Naive thymus-derived CD4-positive, alpha-beta T cell (primary cell): ENCODE results near the gene IGFBP4. TPM values are rescaled to one million over a fixed set of nuclear protein-coding genes. Genes with fewer than 3 reads are reported as not detected.
"Not testable (repeated sequence)": the region's sequence is repeated elsewhere in the genome, so short reads cannot be mapped to it uniquely, and the experiment has no call there.

ENCODE experiments used
- ATAC-seq: fragments of 150-1000 bp; cut with Tn5 transposase; 2 replicates; pipeline ENCODE4 v1.10.0; 2021; ENCODE audit warnings: mild to moderate bottlenecking, moderate library complexity
- CTCF ChIA-PET: fragments of 350-600 bp; sonication (Branson Sonifier 250); formaldehyde crosslinking; loops from one replicate; lab custom pipeline; 2021; ENCODE audit warnings: antibody characterized with exemption; lab: Charles Lee
- POLR2A ChIA-PET: fragments of 350-600 bp; sonication (Branson Sonifier 250); formaldehyde crosslinking; loops from one replicate; lab custom pipeline; 2021; ENCODE audit warnings: antibody characterized with exemption, inconsistent platforms; lab: Charles Lee
- DNase-seq, 9 donors: peaks; one replicate each; pipeline versions ENCODE4 v3.0.0 to v3.0.0-alpha.2; 2020 to 2022; ENCODE audit warnings: mixed read lengths in 1 of 9
- H3K27ac ChIP-seq: one replicate; pipeline ENCODE4 v1.7.0; 2013; ENCODE audit warnings: mild to moderate bottlenecking, low read depth, low read length, moderate library complexity
- H3K27me3 ChIP-seq, 2 donors: one replicate each; pipeline ENCODE4 v1.7.0; 2013; ENCODE audit warnings: low read length in 2 of 2, mild to moderate bottlenecking in 2 of 2, moderate library complexity in 2 of 2; ENCODE audit not compliant: control insufficient read depth in 2 of 2, insufficient read depth in 2 of 2
- H3K36me3 ChIP-seq, 3 experiments: 1 replicate in 2 of 3; 2 replicates in 1 of 3; pipeline ENCODE4 v1.7.0; 2013; ENCODE audit warnings: low read length in 3 of 3, mild to moderate bottlenecking in 3 of 3, moderate library complexity in 1 of 3; ENCODE audit not compliant: insufficient read depth in 3 of 3, control insufficient read depth in 2 of 3
- H3K4me1 ChIP-seq, 2 donors: one replicate each; pipeline ENCODE4 v1.7.0; 2013; ENCODE audit warnings: low read length in 2 of 2, mild to moderate bottlenecking in 2 of 2, moderate library complexity in 1 of 2; ENCODE audit not compliant: control insufficient read depth in 2 of 2, insufficient read depth in 2 of 2
- H3K4me3 ChIP-seq: 2 replicates; pipeline ENCODE4 v1.7.0; 2013; ENCODE audit warnings: mild to moderate bottlenecking, low read length
- H3K9me3 ChIP-seq, 3 experiments: 1 replicate in 2 of 3; 2 replicates in 1 of 3; pipeline ENCODE4 v1.7.0; 2013; ENCODE audit warnings: low read length in 3 of 3; ENCODE audit not compliant: control insufficient read depth in 2 of 3
- H3K27ac Mint-ChIP-seq, 9 donors: one replicate each; pipeline ENCODE4 v1.8.0; 2020 to 2022; ENCODE audit warnings: mixed read lengths in 9 of 9, mild to moderate bottlenecking in 8 of 9, moderate library complexity in 5 of 9, inconsistent platforms in 2 of 9
- H3K27me3 Mint-ChIP-seq, 5 donors: one replicate each; pipeline ENCODE4 v1.8.0; 2021 to 2022; ENCODE audit warnings: mixed read lengths in 5 of 5, mild to moderate bottlenecking in 1 of 5
- H3K36me3 Mint-ChIP-seq, 5 donors: one replicate each; pipeline ENCODE4 v1.8.0; 2020 to 2022; ENCODE audit warnings: mixed read lengths in 5 of 5, mild to moderate bottlenecking in 3 of 5, inconsistent platforms in 1 of 5
- H3K4me1 Mint-ChIP-seq, 7 donors: one replicate each; pipeline ENCODE4 v1.8.0; 2020 to 2022; ENCODE audit warnings: mixed read lengths in 7 of 7, mild to moderate bottlenecking in 3 of 7, inconsistent platforms in 1 of 7
- H3K4me3 Mint-ChIP-seq, 10 donors: one replicate each; pipeline ENCODE4 v1.8.0; 2020 to 2022; ENCODE audit warnings: mild to moderate bottlenecking in 10 of 10, mixed read lengths in 10 of 10, moderate library complexity in 6 of 10, inconsistent platforms in 2 of 10
- H3K9me3 Mint-ChIP-seq, 11 donors: one replicate each; pipeline ENCODE4 v1.8.0; 2020 to 2022; ENCODE audit warnings: mixed read lengths in 11 of 11, mild to moderate bottlenecking in 4 of 11, inconsistent platforms in 1 of 11, moderate library complexity in 1 of 11
- intact Hi-C, 2 donors: fragments of 100-400 bp; cut with micrococcal nuclease; formaldehyde crosslinking; loops; one replicate each; pipeline ENCODE4 v1.15.1; 2023
- polyA plus RNA-seq, 2 donors: library from polyadenylated mRNA; unstranded; fragments of 300-500 nt; fragmentation: Illumina TruSeq; gene quantifications; one replicate each; pipeline ENCODE4 v1.2.3, GENCODE V29; 2021
- total RNA-seq, 6 experiments: library from RNA in 5 of 6; stranded (reverse) in 5 of 6; gene quantifications; 1 replicate in 5 of 6; 2 replicates in 1 of 6; pipeline ENCODE4 v1.2.3 and lab custom pipeline; 2021 to 2026

Gene IGFBP4
- total and polyA plus RNA-seq, 7 experiments from 2014 or later: 0.45 to 116 (median 1.8) TPM

DNA sequence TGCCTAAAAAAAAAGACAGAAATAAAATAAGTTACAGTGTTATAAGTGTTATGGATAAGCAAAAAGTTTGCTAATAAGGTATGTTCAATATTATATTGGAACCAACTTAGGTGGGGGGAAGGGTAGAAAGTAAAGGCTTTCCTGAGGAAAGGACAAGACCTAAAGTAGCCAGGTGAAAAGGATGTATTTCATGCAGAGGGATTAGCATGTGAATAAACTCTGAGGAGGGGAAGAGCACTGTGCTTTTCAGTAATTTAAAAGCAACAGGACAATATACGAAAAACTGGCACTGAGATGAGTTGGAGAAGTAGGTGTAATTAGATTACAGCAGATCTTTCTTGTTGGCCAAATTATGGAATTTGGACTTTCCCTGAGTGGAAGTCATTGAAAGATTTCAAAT is 33.2 kb upstream of the IGFBP4 start:
- Mint-ChIP-seq H3K4me3 (no peak overlapping the region), H3K27me3 (no peaks in the 10 kb centered on the region), H3K27ac (peak overlapping the region in 2 of 9 donors; percentile 17 to 47), H3K9me3 (no peaks in the 10 kb centered on the region), H3K4me1 (peaks cover 0 to 39% (median 0%) of the 10 kb centered on the region in 7 donors), H3K36me3 (peaks cover 0 to 28% (median 0%) of the 10 kb centered on the region in 5 donors)
- Histone ChIP-seq H3K27me3 (no peaks in the 10 kb centered on the region), H3K27ac (no peak overlapping the region), H3K36me3 (no peaks in the 10 kb centered on the region), H3K9me3 (no peaks in the 10 kb centered on the region), H3K4me1 (no peaks in the 10 kb centered on the region), H3K4me3 (no peak overlapping the region)
- DNase-seq (no peak), ATAC-seq (no peak)
- intact Hi-C loops: no loop called here
- CTCF ChIA-PET: interaction anchor here (1.3 to 2.9 kb wide), 3 partner anchors 11 to 39 kb away, joined by 3 to 13 read pairs (median 3); no protein-coding TSS in a partner anchor
- POLR2A ChIA-PET: interaction anchor here (0.6 kb wide), 1 partner anchor 237 kb away, joined by 5 read pairs; the partner anchor contains the start of gene SMARCE1

- intact Hi-C loops: no loop called here
- Mint-ChIP-seq H3K27me3 (no peaks in the 10 kb centered on the region), H3K4me3 (no peak overlapping the region), H3K9me3 (no peaks in the 10 kb centered on the region), H3K36me3 (peaks cover 0 to 31% (median 0%) of the 10 kb centered on the region in 5 donors), H3K27ac (peak overlapping the region in 1 of 9 donors; percentile 49), H3K4me1 (peaks cover 0 to 47% (median 6%) of the 10 kb centered on the region in 7 donors)
- no peaks in the 10 kb centered on the region for H3K9me3 ChIP-seq
- CTCF ChIA-PET: interaction anchor here (0.6 to 2.9 kb wide), 6 partner anchors 9 to 120 kb away, joined by 3 to 13 read pairs (median 4); no protein-coding TSS in a partner anchor
- POLR2A ChIA-PET: interaction anchor here (1.0 kb wide), 1 partner anchor 141 kb away, joined by 3 read pairs; no protein-coding TSS in a partner anchor
- peaks cover 0 to 5% of the 10 kb centered on the region in 2 donors for H3K27me3 ChIP-seq
- ATAC-seq: no peak
- no peak overlapping the region for H3K4me3 ChIP-seq
- H3K4me1 ChIP-seq: no peaks in the 10 kb centered on the region
- H3K27ac ChIP-seq: no peak overlapping the region
- no peaks in the 10 kb centered on the region for H3K36me3 ChIP-seq
- DNase-seq: no peak
These were observed 31.4 kb upstream of the IGFBP4 start for GRCh38 chr17:40411821-40412220.

GRCh38 chr17:40412880-40413279 is 30.4 kb upstream of the IGFBP4 start:
- DNase-seq (no peak), ATAC-seq (no peak)
- Histone ChIP-seq H3K9me3 (no peaks in the 10 kb centered on the region), H3K27ac (no peak overlapping the region), H3K36me3 (no peaks in the 10 kb centered on the region), H3K4me3 (no peak overlapping the region), H3K4me1 (peaks cover 0 to 6% of the 10 kb centered on the region in 2 donors), H3K27me3 (peaks cover 0 to 5% of the 10 kb centered on the region in 2 donors)
- Mint-ChIP-seq H3K9me3 (no peaks in the 10 kb centered on the region), H3K4me3 (peak overlapping the region in 1 of 10 donors; percentile 28), H3K4me1 (peaks cover 0 to 50% (median 12%) of the 10 kb centered on the region in 7 donors), H3K27ac (peak overlapping the region in 1 of 9 donors; percentile 71), H3K36me3 (peaks cover 0 to 31% (median 0%) of the 10 kb centered on the region in 5 donors), H3K27me3 (peaks cover 0 to 1% (median 0%) of the 10 kb centered on the region in 5 donors)
- CTCF ChIA-PET: interaction anchor here (0.6 to 2.2 kb wide), 6 partner anchors 13 to 298 kb away, joined by 3 to 6 read pairs (median 4); no protein-coding TSS in a partner anchor
- POLR2A ChIA-PET: interaction anchor here (0.6 to 0.9 kb wide), 3 partner anchors 51 to 135 kb away, joined by 3 read pairs; no protein-coding TSS in a partner anchor
- intact Hi-C loops: no loop called here

GRCh38 chr17:40414312-40414711 is 28.9 kb upstream of the IGFBP4 start:
- ATAC-seq, H3K9me3 Mint-ChIP-seq, H3K4me3 ChIP-seq, H3K36me3 ChIP-seq, H3K27ac ChIP-seq, H3K27me3 Mint-ChIP-seq, POLR2A ChIA-PET, H3K9me3 ChIP-seq, DNase-seq, intact Hi-C loops, H3K27me3 ChIP-seq: not testable (repeated sequence)
- peak overlapping the region in 1 of 10 donors; percentile 17 for H3K4me3 Mint-ChIP-seq
- H3K27ac Mint-ChIP-seq: peak overlapping the region in 1 of 9 donors; percentile 36
- peaks cover 3 to 58% (median 18%) of the 10 kb centered on the region in 7 donors for H3K4me1 Mint-ChIP-seq
- CTCF ChIA-PET: interaction anchor here (0.6 to 4.2 kb wide), 4 partner anchors 41 to 626 kb away, joined by 3 to 34 read pairs (median 4); no protein-coding TSS in a partner anchor
- peaks cover 0 to 10% of the 10 kb centered on the region in 2 donors for H3K4me1 ChIP-seq
- H3K36me3 Mint-ChIP-seq: peaks cover 0 to 31% (median 0%) of the 10 kb centered on the region in 5 donors

- no peaks in the 10 kb centered on the region for H3K36me3 ChIP-seq
- Mint-ChIP-seq H3K4me3 (peak overlapping the region in 3 of 10 donors; percentile 16 to 69 (median 53)), H3K36me3 (peaks cover 0 to 24% (median 0%) of the 10 kb centered on the region in 5 donors), H3K9me3 (no peaks in the 10 kb centered on the region), H3K4me1 (peaks cover 6 to 57% (median 23%) of the 10 kb centered on the region in 7 donors), H3K27ac (peak overlapping the region in 2 of 9 donors; percentile 25 to 29), H3K27me3 (peaks cover 0 to 2% (median 0%) of the 10 kb centered on the region in 5 donors)
- ChIA-PET POLR2A (interaction anchor here (0.7 to 1.3 kb wide), 4 partner anchors 28 to 233 kb away, joined by 3 to 5 read pairs (median 4); partner anchors contain the start of gene IGFBP4), CTCF (interaction anchor here (0.7 to 4.2 kb wide), 10 partner anchors 11 to 206 kb away, joined by 3 to 34 read pairs (median 4); no protein-coding TSS in a partner anchor)
- DNase-seq: peak in 7 of 9 donors; percentile 27 to 64 (median 49)
- peaks cover 0 to 5% of the 10 kb centered on the region in 2 donors for H3K27me3 ChIP-seq
- H3K4me3 ChIP-seq: no peak overlapping the region
- ATAC-seq: no peak
- intact Hi-C loops: loop anchor here (1.0 to 5.0 kb wide), 7 partner anchors 16 to 198 kb away; partner anchors contain the start of genes CDC6 (in 1 of the 2) and WIPF2 (in 1 of the 2)
- H3K9me3 ChIP-seq: no peaks in the 10 kb centered on the region
- no peak overlapping the region for H3K27ac ChIP-seq
- peaks cover 0 to 16% of the 10 kb centered on the region in 2 donors for H3K4me1 ChIP-seq
These were observed 27.9 kb upstream of the IGFBP4 start for GRCh38 chr17:40415390-40415789.

DNA sequence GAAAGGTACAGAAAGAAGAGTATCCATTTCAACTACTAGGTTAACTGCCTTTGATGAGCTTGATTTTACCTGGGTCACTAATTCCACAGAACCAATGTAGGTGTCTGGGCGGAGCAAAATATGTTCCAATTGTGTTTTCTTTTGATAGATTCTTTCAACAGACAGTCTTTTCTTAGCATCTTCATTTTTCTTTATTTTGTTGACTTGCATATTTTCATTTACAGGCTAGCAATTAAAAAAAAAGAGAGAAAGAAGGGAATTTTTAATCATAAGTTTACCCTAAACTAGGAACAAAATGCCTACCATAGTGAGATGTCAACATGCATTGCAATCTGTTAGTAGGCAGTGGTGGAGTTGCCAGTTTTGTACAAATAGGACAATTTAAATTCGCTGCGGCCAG is 26.6 kb upstream of the IGFBP4 start:
- peak overlapping the region in 1 of 9 donors; percentile 97 for H3K27ac Mint-ChIP-seq
- peaks cover 0 to 16% of the 10 kb centered on the region in 2 donors for H3K4me1 ChIP-seq
- peak overlapping the region; percentile 96 for H3K4me3 ChIP-seq
- no peaks in the 10 kb centered on the region for H3K36me3 ChIP-seq
- H3K4me1 Mint-ChIP-seq: peaks cover 6 to 48% (median 23%) of the 10 kb centered on the region in 7 donors
- intact Hi-C loops: loop anchor here (2.0 to 5.0 kb wide), 5 partner anchors 16 to 199 kb away; partner anchors contain the start of genes CDC6 (in 1 of the 2) and WIPF2 (in 1 of the 2)
- peaks cover 0 to 20% (median 0%) of the 10 kb centered on the region in 5 donors for H3K36me3 Mint-ChIP-seq
- no peak for ATAC-seq
- H3K4me3 Mint-ChIP-seq: peak overlapping the region in 9 of 10 donors; percentile 87 to 99 (median 92)
- H3K9me3 ChIP-seq: no peaks in the 10 kb centered on the region
- ChIA-PET POLR2A (interaction anchor here (0.8 to 1.1 kb wide), 2 partner anchors 53 to 59 kb away, joined by 3 read pairs; no protein-coding TSS in a partner anchor), CTCF (interaction anchor here (1.3 to 4.2 kb wide), 5 partner anchors 14 to 143 kb away, joined by 3 to 34 read pairs (median 8); no protein-coding TSS in a partner anchor)
- H3K9me3 Mint-ChIP-seq: no peaks in the 10 kb centered on the region
- no peak for DNase-seq
- H3K27me3 ChIP-seq: peaks cover 0 to 5% of the 10 kb centered on the region in 2 donors
- H3K27ac ChIP-seq: no peak overlapping the region
- H3K27me3 Mint-ChIP-seq: peaks cover 0 to 2% (median 0%) of the 10 kb centered on the region in 5 donors
